ENCODE results near the gene MYO3B.

The MYO3B gene

GRCh38 chr2:170586571-170587095 lies 408.7 kb downstream of the MYO3B start:
- H3K27me3 ChIP-seq (ENCODE audit: low read length) = no peaks in the 10 kb centered on the region
- H3K9me2 ChIP-seq (replicated peaks; ENCODE audit: insufficient read depth, low read length) = no peaks in the 10 kb centered on the region
- no peak overlapping the region for H3K27ac ChIP-seq (ENCODE audit: low read depth, low read length)
- no peak overlapping the region for H3K4me3 ChIP-seq (ENCODE audit: insufficient read depth, low read length, poor library complexity, severe bottlenecking)
- no peak overlapping the region for H2AFZ ChIP-seq (ENCODE audit: low read depth, low read length, severe bottlenecking)
- no peaks in the 10 kb centered on the region for H3K9me3 ChIP-seq (ENCODE audit: insufficient read depth, low read length)
- H3K9ac ChIP-seq (ENCODE audit: low read length) = no peak overlapping the region
- no peaks in the 10 kb centered on the region for H4K20me1 ChIP-seq (ENCODE audit: low read depth, low read length)
- TF ChIP-seq, protein P1, sequence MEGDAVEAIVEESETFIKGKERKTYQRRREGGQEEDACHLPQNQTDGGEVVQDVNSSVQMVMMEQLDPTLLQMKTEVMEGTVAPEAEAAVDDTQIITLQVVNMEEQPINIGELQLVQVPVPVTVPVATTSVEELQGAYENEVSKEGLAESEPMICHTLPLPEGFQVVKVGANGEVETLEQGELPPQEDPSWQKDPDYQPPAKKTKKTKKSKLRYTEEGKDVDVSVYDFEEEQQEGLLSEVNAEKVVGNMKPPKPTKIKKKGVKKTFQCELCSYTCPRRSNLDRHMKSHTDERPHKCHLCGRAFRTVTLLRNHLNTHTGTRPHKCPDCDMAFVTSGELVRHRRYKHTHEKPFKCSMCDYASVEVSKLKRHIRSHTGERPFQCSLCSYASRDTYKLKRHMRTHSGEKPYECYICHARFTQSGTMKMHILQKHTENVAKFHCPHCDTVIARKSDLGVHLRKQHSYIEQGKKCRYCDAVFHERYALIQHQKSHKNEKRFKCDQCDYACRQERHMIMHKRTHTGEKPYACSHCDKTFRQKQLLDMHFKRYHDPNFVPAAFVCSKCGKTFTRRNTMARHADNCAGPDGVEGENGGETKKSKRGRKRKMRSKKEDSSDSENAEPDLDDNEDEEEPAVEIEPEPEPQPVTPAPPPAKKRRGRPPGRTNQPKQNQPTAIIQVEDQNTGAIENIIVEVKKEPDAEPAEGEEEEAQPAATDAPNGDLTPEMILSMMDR (IDR thresholded peaks at IDR 0.05; ENCODE audit: insufficient read depth, low read length, poor library complexity, severe bottlenecking) = no peak
- no peak for TF ChIP-seq EZH2phosphoT487 (conservative IDR thresholded peaks at IDR 0.05; ENCODE audit: low read length)
- no peaks in the 10 kb centered on the region for H3K79me2 ChIP-seq (ENCODE audit: insufficient read depth, low read length)
- no peaks in the 10 kb centered on the region for H3K36me3 ChIP-seq (ENCODE audit: low read length)
- no peaks in the 10 kb centered on the region for H3F3A ChIP-seq (ENCODE audit: insufficient read depth)
- H3K4me2 ChIP-seq (ENCODE audit: low read depth, low read length, poor library complexity, severe bottlenecking) = no peak overlapping the region

DNA sequence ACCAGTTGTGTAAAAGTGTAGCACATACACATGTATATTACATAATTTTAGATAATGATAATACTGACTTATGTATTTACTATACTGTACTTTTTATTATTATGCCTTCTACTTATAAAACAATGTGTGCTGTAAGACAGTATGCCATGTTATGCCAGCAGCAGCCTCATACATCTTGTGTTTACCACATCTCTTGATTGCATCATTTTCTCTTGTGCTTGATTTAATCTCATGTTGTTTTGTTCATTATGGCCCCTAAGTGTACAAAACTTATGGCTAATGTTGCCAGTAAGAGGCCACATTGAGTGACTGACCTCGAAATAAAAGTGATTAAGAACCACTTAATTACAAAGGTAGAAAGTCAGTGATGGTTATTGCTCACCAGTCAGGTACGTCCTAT lies 409.2 kb downstream of the MYO3B start:
- Histone ChIP-seq H3K4me2 (ENCODE audit: low read depth, low read length, poor library complexity, severe bottlenecking) (no peak overlapping the region), H3K36me3 (ENCODE audit: low read length) (no peaks in the 10 kb centered on the region), H3K4me3 (ENCODE audit: insufficient read depth, low read length, poor library complexity, severe bottlenecking) (no peak overlapping the region), H2AFZ (ENCODE audit: low read depth, low read length, severe bottlenecking) (no peak overlapping the region), H3K79me2 (ENCODE audit: insufficient read depth, low read length) (no peaks in the 10 kb centered on the region), H3K9ac (ENCODE audit: low read length) (no peak overlapping the region), H3F3A (ENCODE audit: insufficient read depth) (no peaks in the 10 kb centered on the region), H3K9me3 (ENCODE audit: insufficient read depth, low read length) (no peaks in the 10 kb centered on the region), H3K9me2 (replicated peaks; ENCODE audit: insufficient read depth, low read length) (no peaks in the 10 kb centered on the region), H4K20me1 (ENCODE audit: low read depth, low read length) (no peaks in the 10 kb centered on the region), H3K27me3 (ENCODE audit: low read length) (no peaks in the 10 kb centered on the region), H3K27ac (ENCODE audit: low read depth, low read length) (no peak overlapping the region)
- TF ChIP-seq EZH2phosphoT487 (conservative IDR thresholded peaks at IDR 0.05; ENCODE audit: low read length) = no peak
- TF ChIP-seq, protein P1 (IDR thresholded peaks at IDR 0.05; ENCODE audit: insufficient read depth, low read length, poor library complexity, severe bottlenecking) = no peak

DNA sequence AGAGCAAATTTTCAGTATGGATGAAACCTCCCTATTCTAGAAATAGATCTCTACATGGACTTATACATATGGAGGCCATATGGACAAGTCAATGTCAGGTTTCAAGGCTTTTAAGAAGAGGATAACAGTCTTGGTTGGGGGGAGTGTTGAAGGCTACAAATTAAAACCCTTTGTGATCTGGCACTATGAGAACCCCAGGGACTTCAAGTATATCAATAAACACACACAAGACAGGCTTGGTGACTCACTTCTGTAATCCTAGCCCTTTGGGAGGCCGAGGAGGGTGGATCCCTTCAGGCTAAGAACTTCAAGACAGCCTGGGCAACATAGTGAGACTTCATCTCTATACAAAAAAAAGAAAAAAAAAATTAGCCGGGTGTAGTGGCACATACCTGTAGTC lies 410.0 kb downstream of the MYO3B start:
- H3K79me2 ChIP-seq (ENCODE audit: insufficient read depth, low read length) = no peaks in the 10 kb centered on the region
- no peaks in the 10 kb centered on the region for H3F3A ChIP-seq (ENCODE audit: insufficient read depth)
- no peak overlapping the region for H3K27ac ChIP-seq (ENCODE audit: low read depth, low read length)
- TF ChIP-seq, protein P1 (IDR thresholded peaks at IDR 0.05; ENCODE audit: insufficient read depth, low read length, poor library complexity, severe bottlenecking) = no peak
- TF ChIP-seq EZH2phosphoT487 (conservative IDR thresholded peaks at IDR 0.05; ENCODE audit: low read length) = no peak
- no peak overlapping the region for H3K4me3 ChIP-seq (ENCODE audit: insufficient read depth, low read length, poor library complexity, severe bottlenecking)
- no peak overlapping the region for H3K4me2 ChIP-seq (ENCODE audit: low read depth, low read length, poor library complexity, severe bottlenecking)
- H3K27me3 ChIP-seq (ENCODE audit: low read length) = no peaks in the 10 kb centered on the region
- no peaks in the 10 kb centered on the region for H3K36me3 ChIP-seq (ENCODE audit: low read length)
- no peaks in the 10 kb centered on the region for H3K9me3 ChIP-seq (ENCODE audit: insufficient read depth, low read length)
- no peaks in the 10 kb centered on the region for H4K20me1 ChIP-seq (ENCODE audit: low read depth, low read length)
- no peak overlapping the region for H3K9ac ChIP-seq (ENCODE audit: low read length)
- H2AFZ ChIP-seq (ENCODE audit: low read depth, low read length, severe bottlenecking) = no peak overlapping the region
- no peaks in the 10 kb centered on the region for H3K9me2 ChIP-seq (replicated peaks; ENCODE audit: insufficient read depth, low read length)

All from SU-DHL-6 (cell line).